K562 (cell line): ENCODE data around the gene SLC38A7. TPM values are rescaled to one million over a fixed set of nuclear protein-coding genes. Genes with fewer than 3 reads are reported as not detected.

Experiments used
- CBFA2T2 ChIP-seq: fragments of 450-650 bp; conservative IDR thresholded peaks from 2 replicates; pipeline ENCODE4 v1.6.1; 2017; ENCODE audit warnings: mild to moderate bottlenecking
- HDAC8 ChIP-seq: fragments of 450-650 bp; IDR thresholded peaks from 2 replicates; pipeline ENCODE4 v1.6.1; 2016; ENCODE audit warnings: mild to moderate bottlenecking, missing genetic modification characterization, moderate library complexity, missing compliant biosample characterization
- HSF4 ChIP-seq: fragments of 250-450 bp; sonication (Bioruptor Pico); IDR thresholded peaks from 2 replicates; pipeline ENCODE4 v2.1.2; 2022; ENCODE audit warnings: mild to moderate bottlenecking, moderate library complexity, borderline replicate concordance
- PHF20 ChIP-seq: fragments of 450-650 bp; IDR thresholded peaks from 2 replicates; pipeline ENCODE4 v1.6.1; 2018; ENCODE audit not compliant: partially characterized antibody
- PTRF ChIP-seq: fragments of 450-650 bp; IDR thresholded peaks from 2 replicates; pipeline ENCODE4 v1.6.1; 2016; ENCODE audit warnings: mild to moderate bottlenecking, missing genetic modification characterization, missing compliant biosample characterization
- TBL1XR1 ChIP-seq, 2 experiments: IDR thresholded peaks; 2 replicates each; pipeline ENCODE4 v1.6.1; 2012; ENCODE audit warnings: improper control_type of control experiment in 2 of 2, low read length in 2 of 2, mild to moderate bottlenecking in 1 of 2
- TCF3 ChIP-seq: sonication (generic); formaldehyde crosslinking; IDR thresholded peaks from 2 replicates; pipeline ENCODE4 v1.4.0; 2020; ENCODE audit warnings: mild to moderate bottlenecking, missing genetic modification reagents
- ZNF280B ChIP-seq: fragments of 250-450 bp; sonication (Bioruptor Pico); IDR thresholded peaks from 2 replicates; pipeline ENCODE4 v1.5.1; 2021; ENCODE audit warnings: mild to moderate bottlenecking
- polyA plus RNA-seq, 8 experiments: library from polyadenylated mRNA; depleted of rRNA in 4 of 8; stranded (reverse) in 5 of 8; unstranded in 3 of 8; fragments of >200 nt; fragmentation: Nextera tagmentation in 2 of 8; fragmentation: Illumina TruSeq in 1 of 8; extraction: Ambion mirVana in 2 of 8; extraction: Trizol in 1 of 8; gene quantifications; 2 replicates each; pipeline versions ENCODE4 v1.2.1 to v1.2.3, GENCODE V29; 2011 to 2014; ENCODE audit warnings: inconsistent platforms in 1 of 8, missing spikeins in 1 of 8
- total RNA-seq, 7 experiments: library from RNA; depleted of rRNA in 6 of 7; stranded (reverse); fragments of >200 nt in 6 of 7; fragmentation: Illumina TruSeq in 2 of 7; extraction: Trizol in 2 of 7; gene quantifications; 2 replicates each; pipeline versions ENCODE4 v1.2.1 to v1.2.3, GENCODE V29; 2011 to 2021; ENCODE audit warnings: low replicate concordance in 1 of 7
- TF ChIP-seq, protein P1 (sequence below): fragments of 450-650 bp; IDR thresholded peaks from 2 replicates; pipeline ENCODE4 v1.6.1; 2016; ENCODE audit warnings: low read depth
- TF ChIP-seq, protein P2 (sequence below): fragments of 250-450 bp; sonication (Bioruptor Pico); IDR thresholded peaks from 2 replicates; pipeline ENCODE4 v1.8.0; 2021; ENCODE audit warnings: borderline replicate concordance, mild to moderate bottlenecking, moderate library complexity; ENCODE audit not compliant: poor library complexity, severe bottlenecking
- TF ChIP-seq, protein P3 (sequence below): sonication (generic); formaldehyde crosslinking; IDR thresholded peaks from 2 replicates; pipeline ENCODE4 v1.8.0; 2022; ENCODE audit warnings: mild to moderate bottlenecking, low read depth, missing genetic modification reagents

SLC38A7 gene
- total and polyA plus RNA-seq, 9 of the 15 experiments (the other 6 are each of a cell fraction or from before 2014, with no cell fraction given), result 2.7 to 12.2 (median 6.5) TPM

- TF ChIP-seq, protein P1, sequence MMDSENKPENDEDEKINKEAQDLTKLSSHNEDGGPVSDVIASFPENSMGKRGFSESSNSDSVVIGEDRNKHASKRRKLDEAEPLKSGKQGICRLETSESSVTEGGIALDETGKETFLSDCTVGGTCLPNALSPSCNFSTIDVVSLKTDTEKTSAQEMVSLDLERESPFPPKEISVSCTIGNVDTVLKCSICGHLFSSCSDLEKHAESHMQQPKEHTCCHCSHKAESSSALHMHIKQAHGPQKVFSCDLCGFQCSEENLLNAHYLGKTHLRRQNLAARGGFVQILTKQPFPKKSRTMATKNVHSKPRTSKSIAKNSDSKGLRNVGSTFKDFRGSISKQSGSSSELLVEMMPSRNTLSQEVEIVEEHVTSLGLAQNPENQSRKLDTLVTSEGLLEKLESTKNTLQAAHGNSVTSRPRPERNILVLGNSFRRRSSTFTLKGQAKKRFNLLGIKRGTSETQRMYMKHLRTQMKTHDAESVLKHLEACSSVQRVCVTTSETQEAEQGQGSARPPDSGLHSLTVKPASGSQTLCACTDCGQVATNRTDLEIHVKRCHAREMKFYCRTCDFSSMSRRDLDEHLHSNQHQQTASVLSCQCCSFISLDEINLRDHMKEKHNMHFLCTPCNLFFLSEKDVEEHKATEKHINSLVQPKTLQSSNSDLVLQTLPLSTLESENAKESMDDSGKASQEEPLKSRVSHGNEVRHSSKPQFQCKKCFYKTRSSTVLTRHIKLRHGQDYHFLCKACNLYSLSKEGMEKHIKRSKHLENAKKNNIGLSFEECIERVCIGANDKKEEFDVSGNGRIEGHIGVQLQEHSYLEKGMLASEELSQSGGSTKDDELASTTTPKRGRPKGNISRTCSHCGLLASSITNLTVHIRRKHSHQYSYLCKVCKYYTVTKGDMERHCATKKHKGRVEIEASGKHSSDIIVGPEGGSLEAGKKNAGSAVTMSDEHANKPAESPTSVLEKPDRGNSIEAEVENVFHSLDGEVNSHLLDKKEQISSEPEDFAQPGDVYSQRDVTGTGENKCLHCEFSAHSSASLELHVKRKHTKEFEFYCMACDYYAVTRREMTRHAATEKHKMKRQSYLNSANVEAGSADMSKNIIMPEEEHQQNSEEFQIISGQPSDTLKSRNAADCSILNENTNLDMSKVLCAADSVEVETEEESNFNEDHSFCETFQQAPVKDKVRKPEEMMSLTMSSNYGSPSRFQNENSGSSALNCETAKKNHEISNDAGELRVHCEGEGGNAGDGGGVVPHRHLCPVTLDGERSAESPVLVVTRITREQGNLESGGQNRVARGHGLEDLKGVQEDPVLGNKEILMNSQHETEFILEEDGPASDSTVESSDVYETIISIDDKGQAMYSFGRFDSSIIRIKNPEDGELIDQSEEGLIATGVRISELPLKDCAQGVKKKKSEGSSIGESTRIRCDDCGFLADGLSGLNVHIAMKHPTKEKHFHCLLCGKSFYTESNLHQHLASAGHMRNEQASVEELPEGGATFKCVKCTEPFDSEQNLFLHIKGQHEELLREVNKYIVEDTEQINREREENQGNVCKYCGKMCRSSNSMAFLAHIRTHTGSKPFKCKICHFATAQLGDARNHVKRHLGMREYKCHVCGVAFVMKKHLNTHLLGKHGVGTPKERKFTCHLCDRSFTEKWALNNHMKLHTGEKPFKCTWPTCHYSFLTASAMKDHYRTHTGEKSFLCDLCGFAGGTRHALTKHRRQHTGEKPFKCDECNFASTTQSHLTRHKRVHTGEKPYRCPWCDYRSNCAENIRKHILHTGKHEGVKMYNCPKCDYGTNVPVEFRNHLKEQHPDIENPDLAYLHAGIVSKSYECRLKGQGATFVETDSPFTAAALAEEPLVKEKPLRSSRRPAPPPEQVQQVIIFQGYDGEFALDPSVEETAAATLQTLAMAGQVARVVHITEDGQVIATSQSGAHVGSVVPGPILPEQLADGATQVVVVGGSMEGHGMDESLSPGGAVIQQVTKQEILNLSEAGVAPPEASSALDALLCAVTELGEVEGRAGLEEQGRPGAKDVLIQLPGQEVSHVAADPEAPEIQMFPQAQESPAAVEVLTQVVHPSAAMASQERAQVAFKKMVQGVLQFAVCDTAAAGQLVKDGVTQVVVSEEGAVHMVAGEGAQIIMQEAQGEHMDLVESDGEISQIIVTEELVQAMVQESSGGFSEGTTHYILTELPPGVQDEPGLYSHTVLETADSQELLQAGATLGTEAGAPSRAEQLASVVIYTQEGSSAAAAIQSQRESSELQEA, result no peak
- TF ChIP-seq TBL1XR1 (IDR thresholded peaks at IDR 0.05; ENCODE audit: low read length in 2 of 2), result peak in 1 of 2 experiments; percentile 84; a peak in 2 of 4 replicates
- no peak for TF ChIP-seq PHF20
- 0 out of 2 replicates have a peak, but pooled peaks have one; percentile 49 for TF ChIP-seq PTRF
- TF ChIP-seq, protein P2, sequence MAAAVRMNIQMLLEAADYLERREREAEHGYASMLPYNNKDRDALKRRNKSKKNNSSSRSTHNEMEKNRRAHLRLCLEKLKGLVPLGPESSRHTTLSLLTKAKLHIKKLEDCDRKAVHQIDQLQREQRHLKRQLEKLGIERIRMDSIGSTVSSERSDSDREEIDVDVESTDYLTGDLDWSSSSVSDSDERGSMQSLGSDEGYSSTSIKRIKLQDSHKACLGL (CRISPR knock-in tag), result no peak
- TF ChIP-seq TCF3 (CRISPR knock-in tag), result no peak
- TF ChIP-seq HDAC8, result peak; percentile 59; the same call in 1 of the 2 replicates
- TF ChIP-seq ZNF280B, result no peak
- TF ChIP-seq, protein P3, sequence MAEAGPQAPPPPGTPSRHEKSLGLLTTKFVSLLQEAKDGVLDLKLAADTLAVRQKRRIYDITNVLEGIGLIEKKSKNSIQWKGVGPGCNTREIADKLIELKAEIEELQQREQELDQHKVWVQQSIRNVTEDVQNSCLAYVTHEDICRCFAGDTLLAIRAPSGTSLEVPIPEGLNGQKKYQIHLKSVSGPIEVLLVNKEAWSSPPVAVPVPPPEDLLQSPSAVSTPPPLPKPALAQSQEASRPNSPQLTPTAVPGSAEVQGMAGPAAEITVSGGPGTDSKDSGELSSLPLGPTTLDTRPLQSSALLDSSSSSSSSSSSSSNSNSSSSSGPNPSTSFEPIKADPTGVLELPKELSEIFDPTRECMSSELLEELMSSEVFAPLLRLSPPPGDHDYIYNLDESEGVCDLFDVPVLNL, result no peak; the same call in 1 of the 2 replicates
- TF ChIP-seq CBFA2T2, result no peak
- no peak for TF ChIP-seq HSF4 (CRISPR knock-in tag)
Measured at GRCh38 chr16:58629733-58630640, 54.6 kb downstream of the SLC38A7 start, which contains the start of gene CNOT1 (continued).
